ENCODE data around the gene TMEM212.

TMEM212 gene

GRCh38 chr3:171842864-171843518, at the start of gene TMEM212:
Gene TMEM212 (plus strand): TSS chr3:171843349. CDS start chr3:171843384, 35 bp downstream.
- H3K4me1 ChIP-seq (ENCODE audit: insufficient read depth, low read length): peaks cover 13% of the 10 kb centered on the region
- H3K27me3 ChIP-seq (ENCODE audit: insufficient read depth, low read length): no peaks in the 10 kb centered on the region
- no peaks in the 10 kb centered on the region for H3K9me3 ChIP-seq (ENCODE audit: low read length)
- no peaks in the 10 kb centered on the region for H3K36me3 ChIP-seq (ENCODE audit: insufficient read depth, low read length)
- H3K4me3 ChIP-seq (ENCODE audit: low read length): no peak within 1 kb of the TSS
- H2AFZ ChIP-seq (ENCODE audit: low read depth, low read length): no peak within 1 kb of the TSS

- H2AFZ ChIP-seq (ENCODE audit: low read depth, low read length): no peak overlapping the region
- no peaks in the 10 kb centered on the region for H3K9me3 ChIP-seq (ENCODE audit: low read length)
- H3K4me1 ChIP-seq (ENCODE audit: insufficient read depth, low read length): peaks cover 18% of the 10 kb centered on the region
- no peak overlapping the region for H3K4me3 ChIP-seq (ENCODE audit: low read length)
- no peaks in the 10 kb centered on the region for H3K36me3 ChIP-seq (ENCODE audit: insufficient read depth, low read length)
- no peaks in the 10 kb centered on the region for H3K27me3 ChIP-seq (ENCODE audit: insufficient read depth, low read length)
Measured at GRCh38 chr3:171796625-171797264, 46.4 kb upstream of the TMEM212 start.

GRCh38 chr3:171797265-171797679, 45.9 kb upstream of the TMEM212 start:
- Histone ChIP-seq H3K27me3 (ENCODE audit: insufficient read depth, low read length) (no peaks in the 10 kb centered on the region), H3K4me1 (ENCODE audit: insufficient read depth, low read length) (peaks cover 14% of the 10 kb centered on the region), H2AFZ (ENCODE audit: low read depth, low read length) (no peak overlapping the region), H3K9me3 (ENCODE audit: low read length) (no peaks in the 10 kb centered on the region), H3K36me3 (ENCODE audit: insufficient read depth, low read length) (no peaks in the 10 kb centered on the region), H3K4me3 (ENCODE audit: low read length) (no peak overlapping the region)

- no peaks in the 10 kb centered on the region for H3K36me3 ChIP-seq (ENCODE audit: insufficient read depth, low read length)
- H3K27me3 ChIP-seq (ENCODE audit: insufficient read depth, low read length): no peaks in the 10 kb centered on the region
- H3K4me1 ChIP-seq (ENCODE audit: insufficient read depth, low read length): peaks cover 14% of the 10 kb centered on the region
- H3K9me3 ChIP-seq (ENCODE audit: low read length): no peaks in the 10 kb centered on the region
- H2AFZ ChIP-seq (ENCODE audit: low read depth, low read length): no peak overlapping the region
- no peak overlapping the region for H3K4me3 ChIP-seq (ENCODE audit: low read length)
Measured at GRCh38 chr3:171797873-171798272, 45.3 kb upstream of the TMEM212 start.

GRCh38 chr3:171799501-171799900, 43.6 kb upstream of the TMEM212 start:
- H3K4me1 ChIP-seq (ENCODE audit: insufficient read depth, low read length): peaks cover 19% of the 10 kb centered on the region
- no peaks in the 10 kb centered on the region for H3K36me3 ChIP-seq (ENCODE audit: insufficient read depth, low read length)
- H3K9me3 ChIP-seq (ENCODE audit: low read length): no peaks in the 10 kb centered on the region
- H2AFZ ChIP-seq (ENCODE audit: low read depth, low read length): no peak overlapping the region
- no peak overlapping the region for H3K4me3 ChIP-seq (ENCODE audit: low read length)
- H3K27me3 ChIP-seq (ENCODE audit: insufficient read depth, low read length): no peaks in the 10 kb centered on the region

- Histone ChIP-seq H2AFZ (ENCODE audit: low read depth, low read length) (no peak overlapping the region), H3K27me3 (ENCODE audit: insufficient read depth, low read length) (no peaks in the 10 kb centered on the region), H3K4me3 (ENCODE audit: low read length) (no peak overlapping the region), H3K4me1 (ENCODE audit: insufficient read depth, low read length) (peaks cover 20% of the 10 kb centered on the region), H3K9me3 (ENCODE audit: low read length) (no peaks in the 10 kb centered on the region), H3K36me3 (ENCODE audit: insufficient read depth, low read length) (no peaks in the 10 kb centered on the region)
Measured at GRCh38 chr3:171801738-171802589, 41.2 kb upstream of the TMEM212 start.

GRCh38 chr3:171802590-171802956, 40.6 kb upstream of the TMEM212 start:
- H3K4me1 ChIP-seq (ENCODE audit: insufficient read depth, low read length): peaks cover 14% of the 10 kb centered on the region
- H3K27me3 ChIP-seq (ENCODE audit: insufficient read depth, low read length): no peaks in the 10 kb centered on the region
- H2AFZ ChIP-seq (ENCODE audit: low read depth, low read length): no peak overlapping the region
- no peaks in the 10 kb centered on the region for H3K36me3 ChIP-seq (ENCODE audit: insufficient read depth, low read length)
- H3K9me3 ChIP-seq (ENCODE audit: low read length): no peaks in the 10 kb centered on the region
- no peak overlapping the region for H3K4me3 ChIP-seq (ENCODE audit: low read length)

GRCh38 chr3:171803044-171803443, 40.1 kb upstream of the TMEM212 start:
- no peak overlapping the region for H2AFZ ChIP-seq (ENCODE audit: low read depth, low read length)
- no peak overlapping the region for H3K4me3 ChIP-seq (ENCODE audit: low read length)
- H3K9me3 ChIP-seq (ENCODE audit: low read length): no peaks in the 10 kb centered on the region
- no peaks in the 10 kb centered on the region for H3K27me3 ChIP-seq (ENCODE audit: insufficient read depth, low read length)
- peaks cover 10% of the 10 kb centered on the region for H3K4me1 ChIP-seq (ENCODE audit: insufficient read depth, low read length)
- no peaks in the 10 kb centered on the region for H3K36me3 ChIP-seq (ENCODE audit: insufficient read depth, low read length)

GRCh38 chr3:171804618-171805389, 38.3 kb upstream of the TMEM212 start:
- H3K9me3 ChIP-seq (ENCODE audit: low read length): no peaks in the 10 kb centered on the region
- no peaks in the 10 kb centered on the region for H3K36me3 ChIP-seq (ENCODE audit: insufficient read depth, low read length)
- no peak overlapping the region for H3K4me3 ChIP-seq (ENCODE audit: low read length)
- peaks cover 11% of the 10 kb centered on the region for H3K4me1 ChIP-seq (ENCODE audit: insufficient read depth, low read length)
- H2AFZ ChIP-seq (ENCODE audit: low read depth, low read length): no peak overlapping the region
- no peaks in the 10 kb centered on the region for H3K27me3 ChIP-seq (ENCODE audit: insufficient read depth, low read length)

- H3K27me3 ChIP-seq (ENCODE audit: insufficient read depth, low read length): peaks cover 3% of the 10 kb centered on the region
- H3K4me3 ChIP-seq (ENCODE audit: low read length): no peak overlapping the region
- H3K4me1 ChIP-seq (ENCODE audit: insufficient read depth, low read length): peaks cover 14% of the 10 kb centered on the region
- no peaks in the 10 kb centered on the region for H3K36me3 ChIP-seq (ENCODE audit: insufficient read depth, low read length)
- H3K9me3 ChIP-seq (ENCODE audit: low read length): no peaks in the 10 kb centered on the region
- no peak overlapping the region for H2AFZ ChIP-seq (ENCODE audit: low read depth, low read length)
Measured at GRCh38 chr3:171805687-171806086, 37.5 kb upstream of the TMEM212 start.

GRCh38 chr3:171806200-171807128, 36.7 kb upstream of the TMEM212 start:
- Histone ChIP-seq H3K9me3 (ENCODE audit: low read length) (no peaks in the 10 kb centered on the region), H3K36me3 (ENCODE audit: insufficient read depth, low read length) (no peaks in the 10 kb centered on the region), H2AFZ (ENCODE audit: low read depth, low read length) (no peak overlapping the region), H3K4me3 (ENCODE audit: low read length) (no peak overlapping the region), H3K4me1 (ENCODE audit: insufficient read depth, low read length) (peaks cover 16% of the 10 kb centered on the region), H3K27me3 (ENCODE audit: insufficient read depth, low read length) (peaks cover 11% of the 10 kb centered on the region)

- Histone ChIP-seq H3K9me3 (ENCODE audit: low read length) (no peaks in the 10 kb centered on the region), H2AFZ (ENCODE audit: low read depth, low read length) (no peak overlapping the region), H3K27me3 (ENCODE audit: insufficient read depth, low read length) (peaks cover 11% of the 10 kb centered on the region), H3K4me3 (ENCODE audit: low read length) (no peak overlapping the region), H3K36me3 (ENCODE audit: insufficient read depth, low read length) (no peaks in the 10 kb centered on the region), H3K4me1 (ENCODE audit: insufficient read depth, low read length) (peaks cover 16% of the 10 kb centered on the region)
Measured at GRCh38 chr3:171807129-171807675, 35.9 kb upstream of the TMEM212 start.

All from neuron (in vitro differentiated cells).